SK-N-SH treated with all-trans-retinoic acid at 6 μM for 48 hours (cell line): ENCODE results near the gene IQCN.

ENCODE experiments used
- ARNTL ChIP-seq: fragments of 450-650 bp; formaldehyde crosslinking; IDR thresholded peaks from 2 replicates; pipeline ENCODE4 v1.5.0; 2020; ENCODE audit warnings: low read depth, mild to moderate bottlenecking, moderate library complexity, borderline replicate concordance
- BACH2 ChIP-seq: fragments of 250-450 bp; sonication (Bioruptor Pico); IDR thresholded peaks from 2 replicates; pipeline ENCODE4 v1.9.0; 2021; ENCODE audit warnings: mild to moderate bottlenecking, borderline replicate concordance
- CSDC2 ChIP-seq: fragments of 250-450 bp; sonication (Bioruptor Pico); IDR thresholded peaks from 2 replicates; pipeline ENCODE4 v1.5.0; 2020; ENCODE audit warnings: mild to moderate bottlenecking, moderate library complexity
- ESRRG ChIP-seq: fragments of 250-450 bp; sonication (Bioruptor Pico); IDR thresholded peaks from 2 replicates; pipeline ENCODE4 v1.6.1; 2021; ENCODE audit warnings: mild to moderate bottlenecking
- ISL1 ChIP-seq: fragments of 250-450 bp; sonication (Bioruptor Pico); IDR thresholded peaks from 2 replicates; pipeline ENCODE4 v2.1.2; 2022; ENCODE audit warnings: mild to moderate bottlenecking, moderate library complexity
- OSR1 ChIP-seq: fragments of 250-450 bp; sonication (Bioruptor Pico); IDR thresholded peaks from 2 replicates; pipeline ENCODE4 v1.8.0; 2022; ENCODE audit warnings: moderate library complexity, mild to moderate bottlenecking, inconsistent platforms
- ZC3H10 ChIP-seq: fragments of 250-450 bp; sonication (Bioruptor Pico); IDR thresholded peaks from 2 replicates; pipeline ENCODE4 v1.5.1; 2021; ENCODE audit warnings: mild to moderate bottlenecking, moderate library complexity
- ZFP30 ChIP-seq: fragments of 450-650 bp; formaldehyde crosslinking; IDR thresholded peaks from 2 replicates; pipeline ENCODE4 v1.5.0; 2022; ENCODE audit warnings: mild to moderate bottlenecking, moderate library complexity
- ZNF565 ChIP-seq: fragments of 450-650 bp; formaldehyde crosslinking; conservative IDR thresholded peaks from 2 replicates; pipeline ENCODE4 v1.5.0; 2020; ENCODE audit warnings: low read depth, mild to moderate bottlenecking, moderate library complexity
- ZNF70 ChIP-seq: fragments of 450-650 bp; formaldehyde crosslinking; IDR thresholded peaks from 2 replicates; pipeline ENCODE4 v1.5.0; 2020; ENCODE audit warnings: mild to moderate bottlenecking, moderate library complexity
- TF ChIP-seq, protein P1 (sequence below): fragments of 250-450 bp; sonication (Bioruptor Pico); IDR thresholded peaks from 2 replicates; pipeline ENCODE4 v1.8.0; 2021; ENCODE audit warnings: low read depth, mild to moderate bottlenecking, moderate library complexity, borderline replicate concordance
- TF ChIP-seq, protein P2 (sequence below): fragments of 250-450 bp; sonication (Bioruptor Pico); IDR thresholded peaks from 2 replicates; pipeline ENCODE4 v1.5.1; 2020; ENCODE audit warnings: low read depth, mild to moderate bottlenecking, moderate library complexity
- TF ChIP-seq, protein P3 (sequence below): fragments of 250-450 bp; sonication (Bioruptor Pico); IDR thresholded peaks from 2 replicates; pipeline ENCODE4 v1.5.0; 2020; ENCODE audit warnings: mild to moderate bottlenecking, moderate library complexity
- TF ChIP-seq, protein P4 (sequence below): fragments of 250-450 bp; sonication (Bioruptor Pico); IDR thresholded peaks from 2 replicates; pipeline ENCODE4 v1.8.0; 2020; ENCODE audit warnings: mild to moderate bottlenecking, moderate library complexity, borderline replicate concordance

DNA sequence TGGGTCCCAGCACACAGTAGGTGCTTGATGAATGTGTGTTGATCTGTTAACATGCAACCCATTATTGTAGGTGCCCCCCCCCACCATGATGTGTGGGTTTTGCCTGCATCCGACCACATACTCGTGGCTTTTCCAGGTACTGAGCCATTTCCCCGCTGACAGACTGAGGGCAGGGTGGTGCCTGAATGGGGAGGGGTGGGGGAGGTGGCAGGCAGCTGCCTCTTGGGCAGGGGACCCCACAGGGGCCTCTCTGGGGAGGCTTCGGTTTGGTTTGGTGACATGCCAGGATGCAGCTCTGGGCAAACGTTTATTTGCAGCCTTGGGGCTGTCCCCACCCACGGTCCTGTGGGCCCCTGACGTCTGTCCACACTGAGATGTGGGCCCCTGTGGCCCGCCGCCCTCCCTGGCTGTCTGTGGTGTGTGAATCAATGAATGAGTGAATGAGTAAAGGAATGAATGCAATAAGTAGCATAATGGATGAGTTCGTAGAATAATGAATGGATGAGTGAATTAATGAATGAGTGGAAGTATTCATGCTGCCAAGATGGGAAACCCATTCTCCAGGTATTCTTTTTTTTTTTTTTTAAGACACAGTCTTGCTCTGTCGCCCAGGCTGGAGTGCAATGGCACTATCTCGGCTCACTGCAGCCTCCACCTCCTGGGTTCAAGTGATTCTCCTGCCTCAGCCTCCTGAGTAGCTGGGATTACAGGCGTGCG, 16.2 kb upstream of the IQCN start:
- TF ChIP-seq ZNF70 (no peak), BACH2 (no peak), ZC3H10 (no peak), CSDC2 (CRISPR knock-in tag) (no peak), ISL1 (CRISPR knock-in tag) (no peak), ARNTL (CRISPR knock-in tag) (no peak), OSR1 (no peak), ESRRG (no peak), ZFP30 (CRISPR knock-in tag) (no peak), ZNF565 (CRISPR knock-in tag) (no peak)
- TF ChIP-seq, protein P1, sequence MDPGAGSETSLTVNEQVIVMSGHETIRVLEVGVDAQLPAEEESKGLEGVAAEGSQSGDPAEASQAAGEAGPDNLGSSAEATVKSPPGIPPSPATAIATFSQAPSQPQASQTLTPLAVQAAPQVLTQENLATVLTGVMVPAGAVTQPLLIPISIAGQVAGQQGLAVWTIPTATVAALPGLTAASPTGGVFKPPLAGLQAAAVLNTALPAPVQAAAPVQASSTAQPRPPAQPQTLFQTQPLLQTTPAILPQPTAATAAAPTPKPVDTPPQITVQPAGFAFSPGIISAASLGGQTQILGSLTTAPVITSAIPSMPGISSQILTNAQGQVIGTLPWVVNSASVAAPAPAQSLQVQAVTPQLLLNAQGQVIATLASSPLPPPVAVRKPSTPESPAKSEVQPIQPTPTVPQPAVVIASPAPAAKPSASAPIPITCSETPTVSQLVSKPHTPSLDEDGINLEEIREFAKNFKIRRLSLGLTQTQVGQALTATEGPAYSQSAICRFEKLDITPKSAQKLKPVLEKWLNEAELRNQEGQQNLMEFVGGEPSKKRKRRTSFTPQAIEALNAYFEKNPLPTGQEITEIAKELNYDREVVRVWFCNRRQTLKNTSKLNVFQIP (CRISPR knock-in tag), result no peak
- TF ChIP-seq, protein P2, sequence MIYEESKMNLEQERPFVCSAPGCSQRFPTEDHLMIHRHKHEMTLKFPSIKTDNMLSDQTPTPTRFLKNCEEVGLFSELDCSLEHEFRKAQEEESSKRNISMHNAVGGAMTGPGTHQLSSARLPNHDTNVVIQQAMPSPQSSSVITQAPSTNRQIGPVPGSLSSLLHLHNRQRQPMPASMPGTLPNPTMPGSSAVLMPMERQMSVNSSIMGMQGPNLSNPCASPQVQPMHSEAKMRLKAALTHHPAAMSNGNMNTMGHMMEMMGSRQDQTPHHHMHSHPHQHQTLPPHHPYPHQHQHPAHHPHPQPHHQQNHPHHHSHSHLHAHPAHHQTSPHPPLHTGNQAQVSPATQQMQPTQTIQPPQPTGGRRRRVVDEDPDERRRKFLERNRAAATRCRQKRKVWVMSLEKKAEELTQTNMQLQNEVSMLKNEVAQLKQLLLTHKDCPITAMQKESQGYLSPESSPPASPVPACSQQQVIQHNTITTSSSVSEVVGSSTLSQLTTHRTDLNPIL (CRISPR knock-in tag), result no peak
- TF ChIP-seq, protein P3, sequence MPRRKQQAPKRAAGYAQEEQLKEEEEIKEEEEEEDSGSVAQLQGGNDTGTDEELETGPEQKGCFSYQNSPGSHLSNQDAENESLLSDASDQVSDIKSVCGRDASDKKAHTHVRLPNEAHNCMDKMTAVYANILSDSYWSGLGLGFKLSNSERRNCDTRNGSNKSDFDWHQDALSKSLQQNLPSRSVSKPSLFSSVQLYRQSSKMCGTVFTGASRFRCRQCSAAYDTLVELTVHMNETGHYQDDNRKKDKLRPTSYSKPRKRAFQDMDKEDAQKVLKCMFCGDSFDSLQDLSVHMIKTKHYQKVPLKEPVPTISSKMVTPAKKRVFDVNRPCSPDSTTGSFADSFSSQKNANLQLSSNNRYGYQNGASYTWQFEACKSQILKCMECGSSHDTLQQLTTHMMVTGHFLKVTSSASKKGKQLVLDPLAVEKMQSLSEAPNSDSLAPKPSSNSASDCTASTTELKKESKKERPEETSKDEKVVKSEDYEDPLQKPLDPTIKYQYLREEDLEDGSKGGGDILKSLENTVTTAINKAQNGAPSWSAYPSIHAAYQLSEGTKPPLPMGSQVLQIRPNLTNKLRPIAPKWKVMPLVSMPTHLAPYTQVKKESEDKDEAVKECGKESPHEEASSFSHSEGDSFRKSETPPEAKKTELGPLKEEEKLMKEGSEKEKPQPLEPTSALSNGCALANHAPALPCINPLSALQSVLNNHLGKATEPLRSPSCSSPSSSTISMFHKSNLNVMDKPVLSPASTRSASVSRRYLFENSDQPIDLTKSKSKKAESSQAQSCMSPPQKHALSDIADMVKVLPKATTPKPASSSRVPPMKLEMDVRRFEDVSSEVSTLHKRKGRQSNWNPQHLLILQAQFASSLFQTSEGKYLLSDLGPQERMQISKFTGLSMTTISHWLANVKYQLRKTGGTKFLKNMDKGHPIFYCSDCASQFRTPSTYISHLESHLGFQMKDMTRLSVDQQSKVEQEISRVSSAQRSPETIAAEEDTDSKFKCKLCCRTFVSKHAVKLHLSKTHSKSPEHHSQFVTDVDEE (CRISPR knock-in tag), result no peak
- TF ChIP-seq, protein P4, sequence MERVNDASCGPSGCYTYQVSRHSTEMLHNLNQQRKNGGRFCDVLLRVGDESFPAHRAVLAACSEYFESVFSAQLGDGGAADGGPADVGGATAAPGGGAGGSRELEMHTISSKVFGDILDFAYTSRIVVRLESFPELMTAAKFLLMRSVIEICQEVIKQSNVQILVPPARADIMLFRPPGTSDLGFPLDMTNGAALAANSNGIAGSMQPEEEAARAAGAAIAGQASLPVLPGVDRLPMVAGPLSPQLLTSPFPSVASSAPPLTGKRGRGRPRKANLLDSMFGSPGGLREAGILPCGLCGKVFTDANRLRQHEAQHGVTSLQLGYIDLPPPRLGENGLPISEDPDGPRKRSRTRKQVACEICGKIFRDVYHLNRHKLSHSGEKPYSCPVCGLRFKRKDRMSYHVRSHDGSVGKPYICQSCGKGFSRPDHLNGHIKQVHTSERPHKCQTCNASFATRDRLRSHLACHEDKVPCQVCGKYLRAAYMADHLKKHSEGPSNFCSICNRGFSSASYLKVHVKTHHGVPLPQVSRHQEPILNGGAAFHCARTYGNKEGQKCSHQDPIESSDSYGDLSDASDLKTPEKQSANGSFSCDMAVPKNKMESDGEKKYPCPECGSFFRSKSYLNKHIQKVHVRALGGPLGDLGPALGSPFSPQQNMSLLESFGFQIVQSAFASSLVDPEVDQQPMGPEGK (CRISPR knock-in tag), result no peak
